K562 (cell line): ENCODE measurements around the gene SGIP1. TPM values are rescaled to one million over a fixed set of nuclear protein-coding genes. Genes with fewer than 3 reads are reported as not detected.

Experiments
- HDAC8 ChIP-seq: fragments of 450-650 bp; IDR thresholded peaks from 2 replicates; pipeline ENCODE4 v1.6.1; 2016; ENCODE audit warnings: mild to moderate bottlenecking, missing genetic modification characterization, moderate library complexity, missing compliant biosample characterization
- MAFF ChIP-seq: IDR thresholded peaks from 2 replicates; pipeline ENCODE4 v1.6.1; 2012; ENCODE audit warnings: low read length, improper control_type of control experiment
- SRSF7 ChIP-seq: fragments of 200-400 bp; formaldehyde crosslinking; optimal IDR thresholded peaks from 2 replicates; pipeline ENCODE3; 2017; ENCODE audit warnings: mild to moderate bottlenecking, low read depth, low read length
- ZNF263 ChIP-seq: sonication (generic); formaldehyde crosslinking; IDR thresholded peaks from 2 replicates; pipeline ENCODE4 v1.8.0; 2022; ENCODE audit warnings: mild to moderate bottlenecking, missing genetic modification reagents, borderline replicate concordance
- ZNF408 ChIP-seq: fragments of 250-450 bp; sonication (Bioruptor Pico); IDR thresholded peaks from 2 replicates; pipeline ENCODE4 v1.4.0; 2020; ENCODE audit warnings: low read depth, mild to moderate bottlenecking, moderate library complexity
- ZNF583 ChIP-seq: fragments of 250-450 bp; sonication (Bioruptor Pico); IDR thresholded peaks from 2 replicates; pipeline ENCODE4 v1.4.0; 2020
- ZNF780A ChIP-seq: fragments of 250-450 bp; sonication (Bioruptor Pico); IDR thresholded peaks from 2 replicates; pipeline ENCODE4 v1.5.0; 2021; ENCODE audit warnings: mild to moderate bottlenecking
- polyA plus RNA-seq, 8 experiments: library from polyadenylated mRNA; depleted of rRNA in 4 of 8; stranded (reverse) in 5 of 8; unstranded in 3 of 8; fragments of >200 nt; fragmentation: Nextera tagmentation in 2 of 8; fragmentation: Illumina TruSeq in 1 of 8; extraction: Ambion mirVana in 2 of 8; extraction: Trizol in 1 of 8; gene quantifications; 2 replicates each; pipeline versions ENCODE4 v1.2.1 to v1.2.3, GENCODE V29; 2011 to 2014; ENCODE audit warnings: inconsistent platforms in 1 of 8, missing spikeins in 1 of 8
- total RNA-seq, 7 experiments: library from RNA; depleted of rRNA in 6 of 7; stranded (reverse); fragments of >200 nt in 6 of 7; fragmentation: Illumina TruSeq in 2 of 7; extraction: Trizol in 2 of 7; gene quantifications; 2 replicates each; pipeline versions ENCODE4 v1.2.1 to v1.2.3, GENCODE V29; 2011 to 2021; ENCODE audit warnings: low replicate concordance in 1 of 7
- TF ChIP-seq, protein P1 (sequence below), 2 experiments: fragments of 450-650 bp in 1 of 2; sonication (generic) in 1 of 2; formaldehyde crosslinking in 1 of 2; IDR thresholded peaks; 2 replicates each; pipeline versions ENCODE4 v1.7.1 to v1.9.0; 2016 to 2022; ENCODE audit warnings: inconsistent platforms in 1 of 2, mild to moderate bottlenecking in 1 of 2, missing genetic modification reagents in 1 of 2

SGIP1 gene
- total and polyA plus RNA-seq, 9 of the 15 experiments (the other 6 are each of a cell fraction or from before 2014, with no cell fraction given): 0.07 to 0.35 TPM; not detected in 7

DNA sequence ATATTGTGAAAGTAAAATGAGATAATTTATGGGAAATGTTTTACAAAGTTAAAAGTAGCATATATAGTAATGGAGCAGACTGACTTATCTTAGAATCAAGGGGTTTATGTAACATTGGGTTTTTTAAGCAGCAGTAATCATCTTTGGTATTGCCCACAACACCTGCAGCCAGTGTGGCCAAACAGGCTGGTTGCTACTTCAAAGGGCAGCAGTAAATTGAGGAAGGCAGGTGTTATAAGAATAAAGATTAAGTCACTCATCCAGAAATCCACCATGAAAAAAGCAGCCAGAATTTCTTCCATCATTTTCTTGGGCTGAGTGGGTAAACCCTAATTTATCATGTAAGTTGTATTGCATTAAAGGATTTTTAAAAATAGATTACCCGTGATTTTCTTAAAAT, 235.0 kb downstream of the SGIP1 start (continued):
- TF ChIP-seq, protein P1, sequence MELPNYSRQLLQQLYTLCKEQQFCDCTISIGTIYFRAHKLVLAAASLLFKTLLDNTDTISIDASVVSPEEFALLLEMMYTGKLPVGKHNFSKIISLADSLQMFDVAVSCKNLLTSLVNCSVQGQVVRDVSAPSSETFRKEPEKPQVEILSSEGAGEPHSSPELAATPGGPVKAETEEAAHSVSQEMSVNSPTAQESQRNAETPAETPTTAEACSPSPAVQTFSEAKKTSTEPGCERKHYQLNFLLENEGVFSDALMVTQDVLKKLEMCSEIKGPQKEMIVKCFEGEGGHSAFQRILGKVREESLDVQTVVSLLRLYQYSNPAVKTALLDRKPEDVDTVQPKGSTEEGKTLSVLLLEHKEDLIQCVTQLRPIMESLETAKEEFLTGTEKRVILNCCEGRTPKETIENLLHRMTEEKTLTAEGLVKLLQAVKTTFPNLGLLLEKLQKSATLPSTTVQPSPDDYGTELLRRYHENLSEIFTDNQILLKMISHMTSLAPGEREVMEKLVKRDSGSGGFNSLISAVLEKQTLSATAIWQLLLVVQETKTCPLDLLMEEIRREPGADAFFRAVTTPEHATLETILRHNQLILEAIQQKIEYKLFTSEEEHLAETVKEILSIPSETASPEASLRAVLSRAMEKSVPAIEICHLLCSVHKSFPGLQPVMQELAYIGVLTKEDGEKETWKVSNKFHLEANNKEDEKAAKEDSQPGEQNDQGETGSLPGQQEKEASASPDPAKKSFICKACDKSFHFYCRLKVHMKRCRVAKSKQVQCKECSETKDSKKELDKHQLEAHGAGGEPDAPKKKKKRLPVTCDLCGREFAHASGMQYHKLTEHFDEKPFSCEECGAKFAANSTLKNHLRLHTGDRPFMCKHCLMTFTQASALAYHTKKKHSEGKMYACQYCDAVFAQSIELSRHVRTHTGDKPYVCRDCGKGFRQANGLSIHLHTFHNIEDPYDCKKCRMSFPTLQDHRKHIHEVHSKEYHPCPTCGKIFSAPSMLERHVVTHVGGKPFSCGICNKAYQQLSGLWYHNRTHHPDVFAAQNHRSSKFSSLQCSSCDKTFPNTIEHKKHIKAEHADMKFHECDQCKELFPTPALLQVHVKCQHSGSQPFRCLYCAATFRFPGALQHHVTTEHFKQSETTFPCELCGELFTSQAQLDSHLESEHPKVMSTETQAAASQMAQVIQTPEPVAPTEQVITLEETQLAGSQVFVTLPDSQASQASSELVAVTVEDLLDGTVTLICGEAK (IDR thresholded peaks at IDR 0.05): no peak
- TF ChIP-seq, protein P1 (CRISPR knock-in tag; IDR thresholded peaks at IDR 0.05): no peak
- TF ChIP-seq ZNF408 (CRISPR knock-in tag) (no peak), ZNF583 (CRISPR knock-in tag) (no peak), SRSF7 (no peak), ZNF263 (CRISPR knock-in tag) (no peak), MAFF (no peak), ZNF780A (CRISPR knock-in tag) (no peak), HDAC8 (tag) (no peak)
- TF ChIP-seq, all 486 proteins: peak for 0
